BLaER1 (cell line): ENCODE results near the gene GNG4.

ENCODE experiments used
- H3K27ac ChIP-seq: shearing (Covaris generic); formaldehyde crosslinking; 2 replicates; pipeline ENCODE4 v1.8.1; 2022
- H3K27me3 ChIP-seq: shearing (Covaris generic); formaldehyde crosslinking; 2 replicates; pipeline ENCODE4 v1.8.1; 2022
- H3K36me3 ChIP-seq: shearing (Covaris generic); formaldehyde crosslinking; 2 replicates; pipeline ENCODE4 v1.8.1; 2022
- H3K4me1 ChIP-seq: shearing (Covaris generic); formaldehyde crosslinking; 2 replicates; pipeline ENCODE4 v1.8.1; 2022
- H3K4me2 ChIP-seq: shearing (Covaris generic); formaldehyde crosslinking; 2 replicates; pipeline ENCODE4 v1.8.1; 2022
- H3K4me3 ChIP-seq: shearing (Covaris generic); formaldehyde crosslinking; 2 replicates; pipeline ENCODE4 v1.8.1; 2022
- H3K9ac ChIP-seq: shearing (Covaris generic); formaldehyde crosslinking; 2 replicates; pipeline ENCODE4 v1.8.1; 2022
- H3K9me3 ChIP-seq: shearing (Covaris generic); formaldehyde crosslinking; 2 replicates; pipeline ENCODE4 v1.8.1; 2022
- H4K20me1 ChIP-seq: shearing (Covaris generic); formaldehyde crosslinking; 2 replicates; pipeline ENCODE4 v1.8.1; 2022
- Cebpa-rat ChIP-seq: shearing (Covaris generic); IDR thresholded peaks from 2 replicates; pipeline ENCODE4 v1.8.1; 2022

The GNG4 gene

DNA sequence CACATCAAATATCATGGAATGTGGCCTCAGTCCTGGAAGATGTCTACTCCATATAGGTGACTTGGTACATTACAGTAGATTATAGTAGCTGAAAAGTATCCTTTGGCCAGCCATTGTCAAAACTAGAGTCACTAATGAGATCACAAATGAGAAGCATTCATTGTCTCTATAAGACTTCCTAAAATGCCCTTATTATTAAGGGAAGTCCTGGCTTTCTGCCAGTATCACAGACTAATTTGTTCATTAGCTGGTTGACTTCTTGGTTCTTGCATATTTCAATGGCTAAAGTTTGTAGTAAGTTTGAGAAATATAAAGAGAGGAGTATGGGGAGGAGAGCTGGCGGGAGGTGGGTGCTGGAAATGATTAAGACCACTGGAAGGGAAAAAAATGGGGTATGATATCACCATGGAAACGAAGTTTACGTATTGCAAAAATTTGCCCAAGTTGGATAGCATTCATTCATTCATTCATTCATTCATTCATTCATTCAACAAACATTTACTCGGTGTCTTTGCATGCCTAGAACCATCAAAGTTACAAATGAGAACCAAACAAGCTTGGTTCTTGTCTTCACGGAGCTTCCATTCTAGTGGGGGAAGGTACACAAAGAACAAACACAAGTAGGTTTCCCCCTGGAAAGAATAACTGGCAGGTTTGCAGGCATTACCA, 133.6 kb downstream of the GNG4 start:
- Histone ChIP-seq H3K36me3 (no peaks in the 10 kb centered on the region), H4K20me1 (no peaks in the 10 kb centered on the region), H3K9me3 (no peaks in the 10 kb centered on the region), H3K4me3 (no peak overlapping the region), H3K27me3 (no peaks in the 10 kb centered on the region), H3K27ac (no peak overlapping the region), H3K9ac (no peak overlapping the region), H3K4me1 (no peaks in the 10 kb centered on the region), H3K4me2 (no peak overlapping the region)
- no peak for TF ChIP-seq Cebpa-rat

GRCh38 chr1:235513495-235514366, 135.9 kb downstream of the GNG4 start:
- no peak for TF ChIP-seq Cebpa-rat

DNA sequence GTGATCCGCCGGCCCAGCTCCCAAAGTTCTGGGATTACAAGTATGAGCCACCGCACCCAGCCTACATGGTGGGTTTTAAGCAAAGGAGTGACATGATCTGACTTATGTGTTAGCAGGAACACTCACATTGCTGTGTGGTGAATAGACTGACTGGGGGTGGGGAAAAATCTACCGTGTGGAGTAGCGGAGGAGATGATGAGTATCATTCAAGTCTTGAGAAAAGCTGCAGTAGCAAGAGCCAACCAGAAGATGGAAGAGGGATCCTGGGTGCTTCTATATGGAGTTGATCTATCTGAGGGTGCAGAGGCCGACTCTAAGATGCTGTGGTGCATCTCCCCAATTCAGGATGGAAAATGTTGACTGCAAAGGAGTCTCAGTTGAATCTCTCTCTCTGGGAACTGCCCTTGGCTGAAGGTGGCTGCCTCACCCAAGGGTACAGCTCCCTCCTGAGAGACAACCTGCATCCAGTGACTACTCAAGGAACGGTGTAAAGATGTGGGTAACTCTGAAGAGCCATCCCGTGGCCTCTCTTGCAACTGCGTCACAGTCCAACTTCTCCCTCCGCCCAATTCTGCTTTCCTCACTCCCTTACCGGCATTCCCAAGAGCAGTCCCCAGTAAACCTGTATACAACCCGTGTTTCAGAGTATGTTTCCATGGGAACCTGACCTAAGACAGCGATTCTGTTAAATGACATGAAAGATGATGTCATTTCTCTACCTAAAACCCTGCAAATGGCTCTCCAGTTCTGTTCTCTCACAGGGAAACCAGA, 137.9 kb downstream of the GNG4 start:
- H3K9ac ChIP-seq, result no peak overlapping the region
- H3K27me3 ChIP-seq, result no peaks in the 10 kb centered on the region
- H3K4me1 ChIP-seq, result no peaks in the 10 kb centered on the region
- TF ChIP-seq Cebpa-rat, result no peak
- no peaks in the 10 kb centered on the region for H3K36me3 ChIP-seq
- no peak overlapping the region for H3K4me2 ChIP-seq
- no peaks in the 10 kb centered on the region for H3K9me3 ChIP-seq
- H4K20me1 ChIP-seq, result no peaks in the 10 kb centered on the region
- H3K4me3 ChIP-seq, result no peak overlapping the region
- no peak overlapping the region for H3K27ac ChIP-seq

More at GRCh38 chr1:235513495-235514366, 135.9 kb downstream of the GNG4 start:
- Histone ChIP-seq H3K27ac (no peak overlapping the region), H3K9me3 (no peaks in the 10 kb centered on the region), H3K9ac (no peak overlapping the region), H3K4me3 (no peak overlapping the region), H3K27me3 (no peaks in the 10 kb centered on the region), H3K36me3 (no peaks in the 10 kb centered on the region), H3K4me2 (no peak overlapping the region), H4K20me1 (no peaks in the 10 kb centered on the region), H3K4me1 (no peaks in the 10 kb centered on the region)

DNA sequence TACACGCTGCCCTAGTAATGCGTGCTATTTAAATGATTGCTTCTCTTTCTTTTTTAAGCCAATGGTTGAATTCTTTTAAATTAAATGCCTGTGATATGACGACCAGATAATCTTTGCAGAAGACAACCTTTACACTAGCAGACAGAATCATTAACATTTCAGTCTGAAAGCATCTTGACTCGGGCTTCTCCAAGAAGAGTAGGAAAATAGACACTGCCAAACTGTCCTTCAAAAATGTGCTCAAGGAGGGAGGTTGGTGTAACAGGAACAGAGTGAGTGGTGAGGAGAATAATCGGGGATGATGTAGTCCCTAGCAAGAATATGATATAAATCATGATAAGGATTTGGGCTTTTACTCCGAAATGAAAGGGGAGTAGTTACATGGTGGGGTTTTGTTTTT, 138.8 kb downstream of the GNG4 start:
- no peak for TF ChIP-seq Cebpa-rat
- Histone ChIP-seq H3K27me3 (no peaks in the 10 kb centered on the region), H3K4me1 (peaks cover 4% of the 10 kb centered on the region; the same call in 1 of the 2 replicates), H3K4me3 (no peak overlapping the region), H3K9ac (no peak overlapping the region), H3K4me2 (no peak overlapping the region), H3K9me3 (no peaks in the 10 kb centered on the region), H3K27ac (no peak overlapping the region), H3K36me3 (no peaks in the 10 kb centered on the region), H4K20me1 (no peaks in the 10 kb centered on the region)

- no peak for TF ChIP-seq Cebpa-rat
- Histone ChIP-seq H3K36me3 (no peaks in the 10 kb centered on the region), H3K4me1 (peaks cover 12% of the 10 kb centered on the region), H3K9ac (no peak overlapping the region), H3K4me2 (no peak overlapping the region), H3K27ac (no peak overlapping the region), H3K9me3 (no peaks in the 10 kb centered on the region), H3K27me3 (no peaks in the 10 kb centered on the region), H3K4me3 (no peak overlapping the region), H4K20me1 (peaks cover 8% of the 10 kb centered on the region; the same call in 1 of the 2 replicates)
Measured at GRCh38 chr1:235507623-235508022, 142.0 kb downstream of the GNG4 start.

GRCh38 chr1:235504494-235505222, 144.9 kb downstream of the GNG4 start:
- H3K4me3 ChIP-seq, result peak overlapping the region; percentile 87
- TF ChIP-seq Cebpa-rat, result no peak

DNA sequence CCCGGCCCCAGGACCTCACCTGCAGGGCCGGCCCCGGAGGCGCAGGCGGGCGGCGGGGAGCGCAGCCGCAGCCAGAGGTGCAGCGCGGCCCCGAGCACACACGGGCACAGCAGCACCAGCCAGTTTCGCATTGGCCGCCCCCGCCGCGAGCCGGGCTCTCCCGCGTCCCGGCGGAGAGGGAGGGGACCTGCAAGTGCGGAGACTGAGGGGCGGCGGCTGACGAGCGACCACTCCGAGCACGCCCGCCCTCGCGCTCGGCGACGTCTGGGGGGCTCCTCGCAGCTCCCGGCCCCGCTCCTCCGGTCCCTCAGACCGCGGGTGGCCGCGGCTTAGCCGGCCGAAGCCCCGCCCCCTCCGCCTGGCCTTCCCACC, 145.5 kb downstream of the GNG4 start, which contains the start of gene B3GALNT2:
Gene B3GALNT2 (minus strand): TSS at position 331 of the 372 bp plus-strand sequence. CDS start 200 bp downstream, at position 131.
- Histone ChIP-seq H3K4me1 (peaks cover 33% of the 10 kb centered on the region), H4K20me1 (peaks cover 43% of the 10 kb centered on the region), H3K4me3 (peak within 1 kb of the TSS; percentile 87), H3K27me3 (no peaks in the 10 kb centered on the region), H3K36me3 (no peaks in the 10 kb centered on the region), H3K9ac (peak within 1 kb of the TSS; percentile 94), H3K9me3 (no peaks in the 10 kb centered on the region), H3K4me2 (peak within 1 kb of the TSS; percentile 85), H3K27ac (peak within 1 kb of the TSS; percentile 94)
- TF ChIP-seq Cebpa-rat, result no peak

More at GRCh38 chr1:235504494-235505222, 144.9 kb downstream of the GNG4 start:
- Histone ChIP-seq H3K36me3 (no peaks in the 10 kb centered on the region), H3K9me3 (no peaks in the 10 kb centered on the region), H4K20me1 (peaks cover 38% of the 10 kb centered on the region), H3K4me2 (peak overlapping the region; percentile 85), H3K4me1 (peaks cover 33% of the 10 kb centered on the region), H3K9ac (peak overlapping the region; percentile 94), H3K27me3 (no peaks in the 10 kb centered on the region), H3K27ac (peak overlapping the region; percentile 94)

- peak overlapping the region; percentile 87 for H3K27ac ChIP-seq
- no peak for TF ChIP-seq Cebpa-rat
- no peaks in the 10 kb centered on the region for H3K9me3 ChIP-seq
- no peaks in the 10 kb centered on the region for H3K27me3 ChIP-seq
- H3K4me3 ChIP-seq, result peak overlapping the region; percentile 87
- H3K4me2 ChIP-seq, result peak overlapping the region; percentile 82
- H3K9ac ChIP-seq, result peak overlapping the region; percentile 94
- H4K20me1 ChIP-seq, result peaks cover 49% of the 10 kb centered on the region
- 0 out of 2 replicates have a peak, but pooled peaks cover 2% of the 10 kb centered on the region for H3K36me3 ChIP-seq
- peaks cover 33% of the 10 kb centered on the region for H3K4me1 ChIP-seq
Measured at GRCh38 chr1:235503403-235504121, 146.0 kb downstream of the GNG4 start.
